ENCODE data around the gene GNAO1. TPM values are rescaled to one million over a fixed set of nuclear protein-coding genes. Genes with fewer than 3 reads are reported as not detected.

Gene GNAO1
- total RNA-seq, 1 experiment from 2014 or later = 0.10 TPM

DNA sequence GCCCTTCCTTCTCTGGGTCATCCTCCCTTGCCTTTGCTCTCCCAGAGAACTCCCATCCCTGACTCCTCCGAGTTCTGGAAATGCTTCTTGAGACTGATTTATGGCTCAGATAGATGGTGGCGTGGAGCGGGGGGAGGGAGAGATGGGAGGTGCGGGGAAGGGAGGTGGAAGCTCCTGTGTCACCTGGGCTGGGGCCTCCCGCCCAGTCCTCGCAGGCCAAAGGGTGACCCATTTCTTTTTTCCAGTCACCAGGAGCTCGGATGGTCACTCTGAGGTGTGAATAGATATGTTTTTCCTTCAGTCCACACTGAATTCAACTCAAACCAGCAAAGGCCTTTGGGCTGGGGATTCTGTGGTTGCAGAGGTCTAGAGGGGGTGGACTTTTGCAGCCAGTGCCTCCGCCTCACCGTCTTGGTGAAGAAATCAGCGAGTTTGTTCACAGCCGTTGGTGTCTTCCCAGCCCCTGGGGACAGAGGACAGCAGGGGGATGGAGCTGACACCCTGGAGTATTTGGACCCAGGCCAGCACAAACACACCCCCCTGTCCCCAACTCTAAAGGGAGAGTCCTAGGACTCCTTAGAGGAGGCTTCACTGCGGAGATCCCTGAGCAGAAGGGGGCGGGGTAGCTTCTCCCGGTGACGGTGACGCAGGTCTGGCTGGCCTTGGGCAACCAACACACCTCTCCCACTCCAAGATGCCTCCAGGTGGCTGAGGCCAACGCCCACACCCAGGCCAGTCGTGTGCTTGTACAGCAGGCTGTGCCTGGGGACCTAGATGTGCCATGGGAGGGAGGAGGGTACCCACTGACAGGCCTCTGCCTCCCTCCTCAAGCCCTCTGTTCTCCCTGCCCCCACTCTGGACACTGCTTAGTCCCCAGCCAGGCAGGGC is 153.5 kb downstream of the GNAO1 start:
- DNase-seq (ENCODE audit: extremely low read depth, low read depth) = no peak

DNA sequence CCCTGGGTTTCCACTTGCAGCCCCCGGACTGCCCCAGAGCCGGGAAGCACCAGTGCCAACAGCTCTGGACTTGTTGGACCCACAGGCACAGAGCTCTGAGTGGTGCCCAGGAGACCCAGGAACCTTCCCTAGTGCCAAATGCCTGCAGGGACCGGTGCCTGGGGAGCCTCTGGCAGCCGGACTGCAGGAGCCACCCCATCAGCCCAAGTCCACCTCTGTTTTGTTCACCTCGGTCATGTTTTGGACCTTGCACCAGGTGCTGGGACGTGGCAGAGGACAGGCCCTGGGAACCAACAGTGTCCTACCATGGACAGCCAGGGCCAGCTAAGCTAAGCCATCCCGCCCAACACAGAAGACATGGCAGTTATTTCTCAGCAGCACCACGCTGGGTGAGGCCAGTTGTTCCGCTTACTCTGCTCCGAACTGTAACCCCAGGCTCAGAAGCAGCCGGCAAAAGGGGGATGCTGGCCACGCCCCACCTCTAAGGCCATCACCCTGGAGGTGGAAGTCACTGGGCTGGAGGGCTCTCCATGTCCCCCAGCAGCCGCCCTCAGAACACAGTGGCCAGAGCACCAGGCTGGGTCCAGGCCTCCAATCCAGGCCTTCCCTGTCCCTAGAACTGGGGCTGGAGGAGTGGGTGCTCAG is 154.2 kb downstream of the GNAO1 start:
- DNase-seq (ENCODE audit: extremely low read depth, low read depth) = no peak

DNA sequence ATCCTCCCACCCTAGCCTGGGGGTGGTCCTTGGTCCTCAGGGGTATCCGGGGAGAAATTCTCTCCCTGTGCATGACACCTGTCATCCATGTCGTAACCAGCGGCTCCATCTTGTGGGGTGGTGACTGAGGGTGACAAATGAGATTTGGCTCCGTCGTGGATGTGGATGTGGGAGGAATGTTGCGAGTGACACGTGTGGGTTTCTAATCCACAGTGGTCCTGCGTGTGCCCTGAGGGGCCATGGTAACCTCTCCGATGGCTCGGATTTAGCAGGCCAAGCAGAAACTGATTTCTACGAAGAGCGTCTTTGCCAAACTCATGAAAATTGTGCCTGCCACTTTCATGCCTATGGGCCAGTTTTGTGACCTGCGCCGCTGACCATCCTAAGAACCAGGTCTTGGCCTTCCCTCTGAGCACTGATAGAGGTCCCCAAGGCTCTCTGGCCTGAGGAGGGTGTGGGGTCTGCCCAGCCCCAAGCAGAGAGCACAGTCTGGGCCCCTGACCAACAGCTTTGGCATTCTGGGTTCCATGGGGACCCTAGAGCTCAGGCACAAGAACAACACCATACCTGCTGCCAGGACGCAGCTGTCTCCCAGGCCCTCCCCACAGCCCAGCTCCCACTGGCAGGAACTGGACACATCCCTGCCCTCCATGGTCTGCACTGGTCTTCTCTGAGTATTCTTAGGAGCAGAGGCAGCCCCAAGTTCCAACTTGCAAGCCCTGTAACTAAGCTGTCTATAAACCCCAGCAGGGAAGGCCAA is 155.0 kb downstream of the GNAO1 start:
- DNase-seq (ENCODE audit: extremely low read depth, low read depth) = no peak

DNA sequence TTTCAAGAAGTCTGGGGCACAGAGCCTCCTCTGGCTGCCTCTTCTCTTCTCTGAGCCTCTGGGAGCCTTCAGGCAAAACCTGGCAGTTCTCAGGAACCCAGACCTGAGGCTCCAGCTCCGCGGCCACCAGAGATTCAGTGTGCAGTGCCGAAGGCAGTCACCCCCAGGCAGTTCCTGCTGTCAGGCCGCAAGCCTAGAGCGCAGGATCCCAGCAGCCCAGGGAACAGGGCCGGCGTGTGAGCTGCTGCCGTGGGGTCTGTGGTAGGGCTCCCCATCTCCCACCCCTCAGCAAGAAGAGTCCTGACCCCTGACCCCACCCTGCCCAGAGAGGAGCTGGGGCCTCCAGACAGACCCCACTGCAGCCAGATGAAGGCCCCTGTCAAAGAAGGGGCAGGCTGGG is 155.9 kb downstream of the GNAO1 start:
- no peak for DNase-seq (ENCODE audit: extremely low read depth, low read depth)

DNA sequence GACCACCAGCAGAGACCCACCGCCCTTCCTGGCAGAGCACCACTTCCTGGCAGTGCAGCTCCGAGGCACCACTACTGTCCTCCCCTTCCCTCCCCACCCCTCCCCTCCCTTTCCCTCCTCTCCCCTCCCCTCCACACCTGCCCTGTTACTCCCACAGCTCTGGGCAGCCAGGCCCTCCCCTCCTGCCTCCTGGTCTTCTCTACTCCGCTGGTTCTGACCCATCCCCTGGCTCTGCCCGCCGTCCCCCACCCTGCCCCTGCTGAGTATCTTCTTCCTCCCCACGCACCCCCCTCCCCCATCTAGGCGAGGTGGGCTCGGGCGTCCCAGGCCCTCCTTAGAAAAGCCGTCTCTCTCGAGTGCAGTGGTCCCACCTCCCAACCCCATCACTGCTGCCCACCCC is 156.4 kb downstream of the GNAO1 start:
- no peak for DNase-seq (ENCODE audit: extremely low read depth, low read depth)

DNA sequence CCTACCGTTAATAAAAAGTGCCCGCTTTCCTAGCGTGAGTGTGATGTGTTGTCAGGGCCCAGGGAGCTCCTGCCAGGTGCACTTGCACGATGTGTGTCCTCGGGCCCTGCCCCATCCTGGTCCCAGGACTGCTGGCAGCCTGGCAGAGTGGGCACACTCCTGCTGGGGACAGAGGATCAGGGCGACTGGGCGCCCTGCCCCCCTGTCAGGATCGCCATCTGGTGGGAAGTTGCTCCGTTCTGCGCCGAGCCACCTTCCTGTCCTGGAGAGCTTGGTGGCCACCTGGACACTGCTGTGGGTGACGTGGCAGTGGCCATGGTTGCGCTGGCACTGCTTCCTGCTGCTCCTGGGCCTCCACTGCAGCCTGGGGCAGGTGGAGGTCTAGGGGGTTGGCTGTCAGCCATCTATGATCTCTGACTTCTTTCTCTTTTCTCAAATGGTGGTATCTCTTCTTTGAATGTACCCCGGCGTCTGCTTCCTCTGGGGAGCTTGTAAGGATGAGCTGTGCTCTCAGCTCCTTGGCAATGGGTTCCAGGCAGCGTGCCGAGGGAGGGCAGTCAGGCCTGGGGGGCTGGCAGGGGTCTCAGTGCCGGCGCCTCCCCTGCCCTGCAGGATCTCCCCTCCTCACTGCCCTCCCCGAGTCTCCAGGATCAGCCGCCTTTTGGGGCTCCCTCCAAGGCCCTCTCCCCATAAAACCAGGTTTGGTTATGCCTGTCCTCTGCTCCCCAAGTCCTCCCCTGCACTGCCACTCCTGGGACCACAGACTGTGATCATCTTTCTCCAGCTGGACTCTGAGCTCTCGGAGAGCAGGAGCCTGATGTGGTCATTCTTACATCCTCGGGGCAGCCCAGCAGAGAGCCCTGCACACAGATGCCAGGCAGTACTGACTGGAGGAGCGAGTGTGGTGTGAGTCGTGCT is 157.1 kb downstream of the GNAO1 start:
- DNase-seq (ENCODE audit: extremely low read depth, low read depth) = no peak

DNA sequence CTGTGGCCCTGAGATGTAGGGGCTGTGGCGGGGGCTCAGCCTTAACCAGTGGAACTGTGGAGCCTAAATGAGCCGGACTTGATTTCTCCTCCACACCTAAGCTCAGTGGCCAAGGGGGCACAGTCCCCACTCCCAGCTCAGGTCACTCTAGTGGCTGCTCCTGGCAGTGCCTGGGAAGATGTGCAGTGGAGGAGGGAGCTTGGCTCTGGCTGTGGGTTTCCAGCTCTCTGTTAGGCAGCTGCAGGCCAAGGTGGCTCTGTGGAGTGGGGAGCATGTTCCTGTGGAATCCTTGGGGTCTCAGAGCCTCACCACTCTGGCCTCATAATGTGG is 157.8 kb downstream of the GNAO1 start:
- no peak for DNase-seq (ENCODE audit: extremely low read depth, low read depth)

DNA sequence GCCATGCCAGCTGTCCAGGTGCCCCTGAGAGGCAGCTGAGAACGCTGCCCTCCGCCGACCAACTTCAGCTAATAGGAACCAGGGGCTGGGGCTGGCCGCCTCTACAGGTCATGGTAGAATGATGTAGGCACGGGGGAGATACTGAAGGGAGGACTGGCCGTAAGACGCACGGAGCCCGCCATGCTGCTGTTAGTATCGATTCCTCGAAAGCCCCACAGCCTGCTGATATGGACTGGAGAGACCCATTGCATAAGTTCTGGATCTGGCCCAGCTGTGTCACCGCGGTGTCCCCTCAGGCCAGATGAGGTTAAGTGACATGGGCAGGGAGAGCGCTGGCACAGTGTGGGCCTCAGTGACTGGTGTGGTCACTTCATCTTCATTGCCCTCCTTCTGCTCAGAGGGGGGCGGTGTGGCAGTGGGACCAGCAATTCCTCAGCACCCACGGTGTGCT is 158.4 kb downstream of the GNAO1 start:
- no peak for DNase-seq (ENCODE audit: extremely low read depth, low read depth)

DNA sequence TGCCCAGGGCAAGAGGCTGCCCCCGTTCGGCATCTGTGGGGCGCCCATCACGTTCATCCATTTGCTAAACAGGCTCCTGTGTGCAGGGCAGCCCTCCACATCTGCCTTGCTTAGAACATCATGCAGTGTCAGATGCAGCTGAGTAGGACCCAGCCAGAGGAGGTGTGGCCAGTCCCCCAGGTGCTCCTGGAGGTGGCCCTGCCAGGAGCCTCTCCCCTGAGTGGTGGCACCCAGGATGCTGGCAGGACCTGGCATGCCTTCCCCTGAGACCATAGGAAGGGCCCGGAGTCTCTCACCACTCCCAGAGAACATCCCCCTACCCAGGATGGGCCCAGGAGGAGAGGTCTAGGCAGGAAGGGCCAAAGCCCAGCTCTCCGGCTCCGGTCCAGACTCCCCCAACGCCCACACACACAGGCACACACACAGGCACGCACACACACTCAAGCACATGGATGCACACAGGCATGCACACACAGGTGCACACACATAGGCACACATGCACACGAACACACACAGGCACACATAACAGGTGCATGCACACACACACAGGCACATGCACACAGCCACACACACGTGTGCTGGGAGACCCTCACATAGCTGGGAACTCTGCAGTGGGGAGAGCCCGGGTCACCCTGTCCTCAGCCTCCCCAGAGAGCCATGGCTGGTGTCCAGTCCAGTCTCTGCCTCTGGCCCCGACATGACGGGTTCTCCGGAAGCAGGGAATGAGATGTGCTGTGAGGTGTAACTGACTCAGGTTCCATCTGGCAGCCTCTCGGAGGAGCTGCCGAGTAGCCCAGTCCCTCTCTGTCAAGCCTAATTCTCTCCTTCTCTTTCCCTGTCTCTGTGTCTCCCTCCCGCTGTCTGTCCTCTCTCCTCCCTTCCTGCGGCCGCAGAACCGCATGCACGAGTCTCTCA is 159.5 kb downstream of the GNAO1 start:
- DNase-seq (ENCODE audit: extremely low read depth, low read depth) = no peak

DNA sequence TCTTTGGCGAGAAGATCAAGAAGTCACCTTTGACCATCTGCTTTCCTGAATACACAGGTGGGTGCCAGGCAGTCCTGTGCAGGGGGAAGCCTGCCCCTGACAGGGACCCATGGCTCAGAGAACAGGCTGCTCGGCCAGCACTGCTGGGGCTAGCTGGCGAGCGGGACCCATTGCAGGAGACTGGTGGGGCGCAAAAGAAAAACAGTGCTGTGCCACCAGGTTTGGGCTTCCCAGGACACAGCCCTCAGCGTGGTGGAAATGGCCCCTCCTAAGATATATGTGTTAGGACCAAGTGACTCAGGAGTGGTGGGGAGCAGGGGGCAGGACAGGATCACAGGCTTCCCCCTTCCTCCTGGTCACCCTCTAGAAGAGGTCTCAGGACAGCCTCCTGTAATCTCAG is 160.2 kb downstream of the GNAO1 start:
- DNase-seq (ENCODE audit: extremely low read depth, low read depth) = no peak

DNA sequence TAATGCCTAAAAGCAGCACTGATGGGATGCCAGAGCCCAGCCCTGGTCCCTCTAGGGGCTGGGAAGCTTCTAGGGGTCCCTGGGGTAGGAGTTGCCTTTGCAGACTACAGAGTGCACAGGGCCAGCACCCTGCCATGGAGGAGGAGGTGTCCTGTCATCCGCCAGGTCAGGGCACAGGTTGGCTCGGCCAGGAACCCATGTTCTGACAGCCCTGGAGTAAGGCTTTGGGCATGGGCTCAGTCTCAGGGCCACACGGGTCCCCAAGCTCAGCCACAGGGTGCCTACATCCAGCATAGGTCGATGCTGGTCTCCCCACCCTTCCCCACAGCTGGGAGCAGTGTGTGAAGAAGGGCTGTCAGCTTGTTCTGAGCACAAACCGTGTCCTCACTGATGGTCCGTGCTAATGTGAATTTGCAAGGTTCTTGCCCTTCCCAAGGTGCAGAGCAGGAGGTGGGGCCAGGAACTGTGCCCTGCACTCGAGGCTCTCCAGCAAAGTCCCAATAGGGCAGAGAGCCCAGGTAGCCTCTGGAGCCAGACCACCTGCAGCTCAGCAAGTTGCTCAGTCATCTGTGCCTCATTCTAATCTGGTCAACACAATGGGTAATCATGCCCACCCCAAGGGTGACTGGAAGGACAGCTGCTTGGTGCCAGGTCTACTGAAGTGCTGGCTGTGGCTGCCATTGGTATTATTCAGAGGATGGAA is 161.2 kb downstream of the GNAO1 start:
- no peak for DNase-seq (ENCODE audit: extremely low read depth, low read depth)

DNA sequence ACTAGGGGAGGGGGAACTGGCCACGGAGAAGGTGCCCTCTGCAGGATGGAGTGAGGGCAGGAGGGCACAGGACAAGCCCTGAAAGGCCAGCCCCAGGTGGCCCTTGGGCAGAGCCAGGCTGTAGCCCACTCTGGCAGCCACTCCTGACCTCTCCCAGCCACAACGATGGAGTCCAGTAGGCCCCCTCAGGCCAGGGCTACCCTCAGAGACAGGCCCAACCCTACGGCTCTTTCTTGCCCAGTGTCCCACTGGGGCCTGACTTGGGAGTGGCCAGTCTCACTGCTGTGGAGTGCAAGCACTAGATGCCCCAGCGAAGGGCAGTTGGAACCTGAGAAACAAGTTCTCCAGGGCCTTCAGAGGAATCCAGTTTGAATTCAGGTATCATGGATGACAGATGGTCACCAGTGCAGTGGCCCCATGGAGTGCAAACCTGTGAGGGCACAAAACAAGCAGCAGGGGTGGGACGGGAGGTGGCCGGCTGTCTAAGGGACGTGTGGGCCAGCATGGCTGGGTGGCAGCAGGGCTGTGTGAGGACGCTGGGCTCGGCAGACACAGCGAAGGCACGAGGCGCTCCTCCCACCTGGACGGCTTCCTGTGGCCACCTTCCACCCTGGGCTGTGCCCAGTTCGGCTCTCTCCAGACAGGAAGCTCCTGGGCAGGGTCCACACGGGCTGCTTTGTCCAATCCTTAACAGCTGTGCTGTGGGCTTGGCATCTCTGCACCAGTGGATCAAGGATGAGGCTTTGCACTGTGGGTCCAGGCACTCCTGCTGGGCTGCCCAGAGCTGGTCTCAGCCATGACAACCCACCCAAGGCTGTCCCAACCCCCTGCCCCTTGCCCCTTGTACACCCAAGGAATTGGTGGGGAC is 162.0 kb downstream of the GNAO1 start:
- no peak for DNase-seq (ENCODE audit: extremely low read depth, low read depth)

DNA sequence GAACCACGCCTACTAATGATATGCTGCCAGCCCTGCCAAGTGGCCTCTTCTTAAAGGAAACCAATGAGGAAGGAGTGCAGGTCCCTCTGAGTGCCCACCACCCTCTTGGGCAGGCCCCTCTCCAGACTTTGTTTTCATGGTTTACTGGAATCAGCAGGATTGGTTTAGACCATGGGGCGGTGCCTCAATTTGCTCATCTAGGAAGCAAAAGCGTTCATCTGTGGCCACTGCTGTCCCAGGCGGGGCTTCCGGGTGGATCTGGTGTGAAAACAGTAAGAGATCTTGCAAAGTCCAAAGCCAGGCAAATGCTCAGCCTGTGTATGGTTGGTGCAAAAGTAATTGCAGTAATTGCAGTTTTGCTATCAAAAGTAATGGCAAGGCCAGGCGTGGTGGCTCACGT is 162.7 kb downstream of the GNAO1 start:
- no peak for DNase-seq (ENCODE audit: extremely low read depth, low read depth)

DNA sequence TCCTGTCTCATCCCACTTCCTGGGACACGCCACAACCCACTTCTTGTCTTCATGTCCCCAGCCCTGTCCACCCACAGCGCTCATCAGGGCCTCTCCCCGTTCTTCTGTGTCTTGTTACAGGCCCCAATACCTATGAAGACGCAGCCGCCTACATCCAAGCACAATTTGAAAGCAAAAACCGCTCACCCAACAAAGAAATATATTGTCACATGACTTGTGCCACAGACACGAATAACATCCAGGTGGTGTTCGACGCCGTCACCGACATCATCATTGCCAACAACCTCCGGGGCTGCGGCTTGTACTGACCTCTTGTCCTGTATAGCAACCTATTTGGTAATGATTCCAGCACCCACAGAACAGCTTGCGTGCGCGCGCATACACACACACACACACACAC is 163.5 kb downstream of the GNAO1 start:
- no peak for DNase-seq (ENCODE audit: extremely low read depth, low read depth)

DNA sequence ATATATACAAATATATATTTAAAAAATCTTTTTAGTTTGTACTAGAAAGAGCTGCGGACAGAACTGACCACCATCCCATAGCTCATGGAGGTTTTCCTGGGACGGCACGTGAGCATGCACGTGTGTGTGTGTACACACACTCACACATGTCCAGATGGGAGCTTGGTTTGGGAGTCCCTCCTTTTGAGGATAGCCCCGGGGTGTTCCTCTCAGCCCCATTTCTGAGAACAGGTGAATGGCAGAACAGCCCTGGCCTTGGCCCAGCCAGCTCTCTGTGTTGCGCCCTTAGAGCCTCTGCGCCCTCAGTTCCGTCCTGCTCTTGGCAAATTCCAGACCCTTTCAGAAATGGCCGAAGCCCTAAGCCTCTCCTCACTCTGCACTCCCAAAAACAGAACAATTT is 163.9 kb downstream of the GNAO1 start:
- DNase-seq (ENCODE audit: extremely low read depth, low read depth) = no peak

DNA sequence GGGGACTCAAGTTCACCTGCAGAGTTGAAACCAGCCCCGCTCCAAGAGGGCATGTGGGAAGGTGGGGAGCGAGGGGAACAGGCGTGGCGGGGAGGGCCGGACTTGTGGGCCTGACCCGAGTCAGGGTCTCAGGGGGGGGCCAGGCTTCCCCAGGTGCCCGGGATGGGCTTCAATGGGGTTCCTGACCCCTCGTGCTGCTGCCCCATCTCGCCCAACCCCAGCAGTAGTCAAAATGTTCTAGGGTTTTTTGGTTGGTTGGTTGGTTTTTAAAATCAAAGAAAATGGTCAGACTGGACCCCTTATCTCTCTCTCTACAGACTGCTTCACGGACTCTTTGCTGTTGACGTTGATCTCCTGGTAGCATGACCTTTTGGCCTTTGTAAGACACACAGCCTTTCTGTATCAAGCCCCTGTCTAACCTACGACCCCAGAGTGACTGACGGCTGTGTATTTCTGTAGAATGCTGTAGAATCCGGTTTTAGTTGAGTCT is 164.5 kb downstream of the GNAO1 start:
- no peak for DNase-seq (ENCODE audit: extremely low read depth, low read depth)
